ENCODE results near the gene CEP89.

Gene CEP89

GRCh38 chr19:32879741-32880140, 92.0 kb downstream of the CEP89 start:
- no peaks in the 10 kb centered on the region for H3K4me1 ChIP-seq (ENCODE audit: insufficient read depth, low read length)
- H3K36me3 ChIP-seq (ENCODE audit: insufficient read depth, low read length) = peaks cover 21% of the 10 kb centered on the region
- H3K4me3 ChIP-seq (ENCODE audit: low read length) = no peak overlapping the region
- H2AFZ ChIP-seq (ENCODE audit: low read depth, low read length) = no peak overlapping the region
- no peaks in the 10 kb centered on the region for H3K9me3 ChIP-seq (ENCODE audit: low read length)
- no peaks in the 10 kb centered on the region for H3K27me3 ChIP-seq (ENCODE audit: insufficient read depth, low read length)

DNA sequence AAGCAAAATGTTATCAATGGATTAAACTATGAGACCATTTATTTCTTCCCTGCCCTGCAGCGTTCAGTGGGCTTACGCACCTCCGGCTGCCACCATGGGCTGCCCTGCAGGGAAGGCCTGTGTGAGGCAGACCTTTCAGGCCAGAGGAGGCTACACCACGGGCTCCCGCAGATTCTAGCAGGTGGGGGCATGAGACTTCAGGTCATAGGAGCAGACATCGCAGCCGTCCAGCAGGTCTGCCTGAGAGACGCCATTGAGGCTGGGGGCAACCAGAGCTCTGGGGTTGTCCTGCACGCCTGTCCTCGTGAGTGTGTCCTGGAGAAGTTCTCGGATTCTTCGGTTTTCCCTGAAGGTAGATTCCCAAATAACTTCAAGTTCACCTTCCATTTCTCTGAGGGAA, 92.8 kb downstream of the CEP89 start:
- Histone ChIP-seq H2AFZ (ENCODE audit: low read depth, low read length) (no peak overlapping the region), H3K9me3 (ENCODE audit: low read length) (no peaks in the 10 kb centered on the region), H3K27me3 (ENCODE audit: insufficient read depth, low read length) (no peaks in the 10 kb centered on the region), H3K36me3 (ENCODE audit: insufficient read depth, low read length) (peaks cover 21% of the 10 kb centered on the region), H3K4me3 (ENCODE audit: low read length) (no peak overlapping the region), H3K4me1 (ENCODE audit: insufficient read depth, low read length) (no peaks in the 10 kb centered on the region)

- H3K4me1 ChIP-seq (ENCODE audit: insufficient read depth, low read length) = no peaks in the 10 kb centered on the region
- H3K9me3 ChIP-seq (ENCODE audit: low read length) = no peaks in the 10 kb centered on the region
- H3K4me3 ChIP-seq (ENCODE audit: low read length) = no peak overlapping the region
- H3K36me3 ChIP-seq (ENCODE audit: insufficient read depth, low read length) = peaks cover 21% of the 10 kb centered on the region
- no peak overlapping the region for H2AFZ ChIP-seq (ENCODE audit: low read depth, low read length)
- H3K27me3 ChIP-seq (ENCODE audit: insufficient read depth, low read length) = no peaks in the 10 kb centered on the region
Observed at GRCh38 chr19:32877977-32878745, 93.6 kb downstream of the CEP89 start.

DNA sequence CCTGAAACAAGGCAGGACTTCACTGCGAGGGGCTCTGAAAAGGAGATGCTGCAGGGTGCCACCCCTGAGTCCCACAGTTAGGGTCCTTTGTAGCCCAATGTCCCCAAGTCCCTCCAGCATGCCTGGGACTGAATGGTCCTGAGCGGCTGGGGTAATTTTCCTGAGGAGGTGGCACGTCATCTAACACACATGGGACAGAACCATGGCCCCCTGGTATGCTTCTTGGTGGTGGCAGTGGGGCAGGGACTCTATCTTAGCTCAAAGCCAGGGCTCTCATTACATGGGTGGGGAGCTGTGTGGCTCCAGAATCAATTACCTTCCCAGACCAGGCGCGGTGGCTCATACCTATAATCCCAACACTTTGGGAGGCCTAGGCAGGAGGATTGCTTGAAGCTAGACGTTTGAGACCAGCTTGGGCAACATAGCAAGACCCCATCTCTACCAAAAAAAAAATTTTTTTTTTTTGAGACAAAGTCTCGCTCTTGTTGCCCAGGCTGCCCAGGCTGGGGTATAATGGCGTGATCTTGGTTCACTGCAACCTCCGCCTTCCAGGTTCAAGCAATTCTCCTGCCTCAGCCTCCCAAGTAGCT, 94.3 kb downstream of the CEP89 start:
- Histone ChIP-seq H3K27me3 (ENCODE audit: insufficient read depth, low read length) (no peaks in the 10 kb centered on the region), H2AFZ (ENCODE audit: low read depth, low read length) (no peak overlapping the region), H3K4me3 (ENCODE audit: low read length) (no peak overlapping the region), H3K9me3 (ENCODE audit: low read length) (no peaks in the 10 kb centered on the region), H3K4me1 (ENCODE audit: insufficient read depth, low read length) (no peaks in the 10 kb centered on the region), H3K36me3 (ENCODE audit: insufficient read depth, low read length) (peaks cover 21% of the 10 kb centered on the region)

GRCh38 chr19:32876919-32877285, 94.9 kb downstream of the CEP89 start:
- Histone ChIP-seq H3K36me3 (ENCODE audit: insufficient read depth, low read length) (peaks cover 21% of the 10 kb centered on the region), H3K9me3 (ENCODE audit: low read length) (no peaks in the 10 kb centered on the region), H3K27me3 (ENCODE audit: insufficient read depth, low read length) (no peaks in the 10 kb centered on the region), H2AFZ (ENCODE audit: low read depth, low read length) (no peak overlapping the region), H3K4me1 (ENCODE audit: insufficient read depth, low read length) (no peaks in the 10 kb centered on the region), H3K4me3 (ENCODE audit: low read length) (no peak overlapping the region)

- Histone ChIP-seq H3K9me3 (ENCODE audit: low read length) (no peaks in the 10 kb centered on the region), H3K36me3 (ENCODE audit: insufficient read depth, low read length) (peaks cover 18% of the 10 kb centered on the region), H3K4me1 (ENCODE audit: insufficient read depth, low read length) (no peaks in the 10 kb centered on the region), H3K4me3 (ENCODE audit: low read length) (no peak overlapping the region), H2AFZ (ENCODE audit: low read depth, low read length) (no peak overlapping the region), H3K27me3 (ENCODE audit: insufficient read depth, low read length) (no peaks in the 10 kb centered on the region)
Observed at GRCh38 chr19:32876236-32876918, 95.4 kb downstream of the CEP89 start.

DNA sequence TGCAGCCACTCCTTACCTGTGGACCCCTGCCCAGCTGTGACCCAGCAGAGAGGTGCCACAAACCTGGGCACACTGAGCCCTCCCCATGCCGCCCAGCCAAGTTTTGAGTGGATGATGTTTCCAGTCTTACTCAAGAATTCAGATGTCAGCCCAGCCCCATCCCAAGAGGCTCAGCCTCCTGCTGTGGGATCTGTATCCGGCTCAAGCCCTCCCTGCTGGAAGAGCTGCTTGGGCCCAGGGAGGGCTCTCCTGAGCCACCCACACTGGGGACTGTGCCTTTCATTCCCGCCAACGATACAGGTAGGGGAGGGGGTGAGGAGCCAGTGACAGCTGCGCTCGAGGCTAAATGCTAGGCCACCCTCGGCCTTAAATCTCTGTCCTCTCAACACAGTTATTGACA, 96.3 kb downstream of the CEP89 start:
- Histone ChIP-seq H3K27me3 (ENCODE audit: insufficient read depth, low read length) (no peaks in the 10 kb centered on the region), H3K4me3 (ENCODE audit: low read length) (no peak overlapping the region), H3K4me1 (ENCODE audit: insufficient read depth, low read length) (no peaks in the 10 kb centered on the region), H2AFZ (ENCODE audit: low read depth, low read length) (no peak overlapping the region), H3K36me3 (ENCODE audit: insufficient read depth, low read length) (peaks cover 18% of the 10 kb centered on the region), H3K9me3 (ENCODE audit: low read length) (no peaks in the 10 kb centered on the region)

GRCh38 chr19:32874605-32875004, 97.2 kb downstream of the CEP89 start:
- Histone ChIP-seq H3K27me3 (ENCODE audit: insufficient read depth, low read length) (no peaks in the 10 kb centered on the region), H3K4me3 (ENCODE audit: low read length) (no peak overlapping the region), H3K36me3 (ENCODE audit: insufficient read depth, low read length) (peaks cover 13% of the 10 kb centered on the region), H2AFZ (ENCODE audit: low read depth, low read length) (no peak overlapping the region), H3K4me1 (ENCODE audit: insufficient read depth, low read length) (no peaks in the 10 kb centered on the region), H3K9me3 (ENCODE audit: low read length) (no peaks in the 10 kb centered on the region)

DNA sequence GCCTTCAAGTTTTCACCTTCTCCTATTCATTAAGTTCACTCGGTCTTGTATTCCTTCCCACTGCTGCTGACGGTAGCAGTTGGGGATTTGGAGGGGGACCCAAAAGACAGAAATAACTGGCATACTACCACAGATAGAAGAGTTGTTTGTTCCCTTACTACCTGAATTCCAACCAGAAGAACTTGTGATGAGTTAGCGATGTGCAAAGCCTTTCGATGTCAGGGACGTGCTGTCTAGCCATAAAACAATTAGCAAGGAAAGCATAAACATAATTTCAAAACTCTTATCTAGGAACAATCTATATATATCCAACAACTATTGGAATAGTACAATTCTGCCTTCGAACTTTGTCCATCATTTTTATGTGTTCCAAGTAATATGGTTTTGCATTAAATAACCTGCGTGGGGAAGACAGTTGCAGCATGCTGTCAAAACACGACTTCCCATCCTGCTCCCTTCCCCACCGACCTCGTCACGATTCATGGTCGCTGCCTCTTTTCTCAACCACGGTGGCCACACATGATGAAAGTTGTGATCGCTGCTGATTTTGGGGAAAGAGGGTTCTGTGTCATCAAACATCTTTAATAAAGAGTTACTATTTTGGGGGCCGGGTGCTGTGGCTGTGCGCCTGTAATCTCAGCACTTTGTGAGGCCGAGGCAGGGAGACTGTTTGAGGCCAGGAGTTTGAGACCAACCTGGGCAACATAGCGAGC, 98.4 kb downstream of the CEP89 start:
- H3K4me3 ChIP-seq (ENCODE audit: low read length) = no peak overlapping the region
- H2AFZ ChIP-seq (ENCODE audit: low read depth, low read length) = no peak overlapping the region
- no peaks in the 10 kb centered on the region for H3K27me3 ChIP-seq (ENCODE audit: insufficient read depth, low read length)
- no peaks in the 10 kb centered on the region for H3K4me1 ChIP-seq (ENCODE audit: insufficient read depth, low read length)
- H3K36me3 ChIP-seq (ENCODE audit: insufficient read depth, low read length) = peaks cover 4% of the 10 kb centered on the region
- H3K9me3 ChIP-seq (ENCODE audit: low read length) = no peaks in the 10 kb centered on the region

DNA sequence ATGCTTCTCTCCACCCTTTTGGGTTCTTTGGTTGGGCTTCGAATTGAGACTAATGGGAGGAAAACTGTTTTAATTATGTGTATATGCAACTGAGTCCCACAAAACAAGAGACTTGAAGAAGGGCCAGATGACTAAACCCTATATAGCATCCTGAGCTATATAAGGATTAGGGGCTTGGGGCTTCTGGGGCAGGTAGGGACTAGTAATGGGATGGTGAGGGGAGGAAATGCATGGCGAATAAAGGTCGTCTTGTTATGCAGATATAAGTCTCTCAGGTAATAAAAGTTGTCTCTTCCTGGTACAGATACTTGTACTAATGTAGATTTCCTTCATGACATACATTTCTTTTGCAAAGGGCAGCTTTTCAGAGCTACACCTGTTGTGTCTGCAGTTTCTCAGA, 99.4 kb downstream of the CEP89 start:
- no peak overlapping the region for H3K4me3 ChIP-seq (ENCODE audit: low read length)
- no peaks in the 10 kb centered on the region for H3K9me3 ChIP-seq (ENCODE audit: low read length)
- no peak overlapping the region for H2AFZ ChIP-seq (ENCODE audit: low read depth, low read length)
- H3K36me3 ChIP-seq (ENCODE audit: insufficient read depth, low read length) = no peaks in the 10 kb centered on the region
- no peaks in the 10 kb centered on the region for H3K4me1 ChIP-seq (ENCODE audit: insufficient read depth, low read length)
- no peaks in the 10 kb centered on the region for H3K27me3 ChIP-seq (ENCODE audit: insufficient read depth, low read length)

GRCh38 chr19:32870981-32871451, 100.7 kb downstream of the CEP89 start:
- Histone ChIP-seq H3K4me1 (ENCODE audit: insufficient read depth, low read length) (no peaks in the 10 kb centered on the region), H3K9me3 (ENCODE audit: low read length) (no peaks in the 10 kb centered on the region), H3K27me3 (ENCODE audit: insufficient read depth, low read length) (no peaks in the 10 kb centered on the region), H3K36me3 (ENCODE audit: insufficient read depth, low read length) (no peaks in the 10 kb centered on the region), H2AFZ (ENCODE audit: low read depth, low read length) (no peak overlapping the region), H3K4me3 (ENCODE audit: low read length) (no peak overlapping the region)

GRCh38 chr19:32869966-32870573, 101.7 kb downstream of the CEP89 start:
- Histone ChIP-seq H3K4me1 (ENCODE audit: insufficient read depth, low read length) (no peaks in the 10 kb centered on the region), H3K9me3 (ENCODE audit: low read length) (no peaks in the 10 kb centered on the region), H2AFZ (ENCODE audit: low read depth, low read length) (no peak overlapping the region), H3K4me3 (ENCODE audit: low read length) (no peak overlapping the region), H3K27me3 (ENCODE audit: insufficient read depth, low read length) (no peaks in the 10 kb centered on the region), H3K36me3 (ENCODE audit: insufficient read depth, low read length) (no peaks in the 10 kb centered on the region)
